Muscle layer of duodenum (tissue), 2 donors: Measurements from ENCODE around the gene PPFIBP2.

ENCODE experiments used
- H3K27ac ChIP-seq: one replicate; pipeline ENCODE4 v1.7.0; 2013; ENCODE audit warnings: mild to moderate bottlenecking, low read length
- H3K27me3 ChIP-seq: one replicate; pipeline ENCODE4 v1.7.0; 2013; ENCODE audit warnings: low read depth, mild to moderate bottlenecking, control low read depth, low read length
- H3K36me3 ChIP-seq, 2 donors: one replicate each; pipeline ENCODE4 v1.7.0; 2013; ENCODE audit warnings: low read length in 2 of 2, control low read depth in 1 of 2, mild to moderate bottlenecking in 1 of 2; ENCODE audit not compliant: insufficient read depth in 2 of 2, control insufficient read depth in 1 of 2
- H3K4me1 ChIP-seq, 2 donors: one replicate each; pipeline ENCODE4 v1.7.0; 2013; ENCODE audit warnings: low read length in 2 of 2, mild to moderate bottlenecking in 2 of 2, control low read depth in 1 of 2, moderate library complexity in 1 of 2; ENCODE audit not compliant: insufficient read depth in 2 of 2, control insufficient read depth in 1 of 2
- H3K4me3 ChIP-seq, 2 donors: one replicate each; pipeline ENCODE4 v1.7.0; 2013; ENCODE audit warnings: low read length in 2 of 2, low read depth in 1 of 2, mild to moderate bottlenecking in 1 of 2
- H3K9me3 ChIP-seq, 2 donors: one replicate each; pipeline ENCODE4 v1.7.0; 2013; ENCODE audit warnings: low read length in 2 of 2, control low read depth in 1 of 2, mild to moderate bottlenecking in 1 of 2; ENCODE audit not compliant: control insufficient read depth in 1 of 2
- donor health status: healthy.

Gene PPFIBP2

GRCh38 chr11:7639643-7640025 lies 125.8 kb downstream of the PPFIBP2 start:
- H3K9me3 ChIP-seq = no peaks in the 10 kb centered on the region
- H3K4me3 ChIP-seq = no peak overlapping the region
- H3K27me3 ChIP-seq = no peaks in the 10 kb centered on the region
- peak overlapping the region; percentile 25 for H3K27ac ChIP-seq
- peaks cover 0 to 6% of the 10 kb centered on the region in 2 donors for H3K4me1 ChIP-seq
- peaks cover 28 to 61% of the 10 kb centered on the region in 2 donors for H3K36me3 ChIP-seq

GRCh38 chr11:7640816-7641215 lies 127.0 kb downstream of the PPFIBP2 start:
- no peaks in the 10 kb centered on the region for H3K9me3 ChIP-seq
- H3K36me3 ChIP-seq = peaks cover 24 to 50% of the 10 kb centered on the region in 2 donors
- no peak overlapping the region for H3K27ac ChIP-seq
- peaks cover 0 to 6% of the 10 kb centered on the region in 2 donors for H3K4me1 ChIP-seq
- H3K4me3 ChIP-seq = no peak overlapping the region
- H3K27me3 ChIP-seq = no peaks in the 10 kb centered on the region

- Histone ChIP-seq H3K36me3 (peaks cover 24 to 42% of the 10 kb centered on the region in 2 donors), H3K4me3 (no peak overlapping the region), H3K27ac (no peak overlapping the region), H3K27me3 (no peaks in the 10 kb centered on the region), H3K4me1 (peaks cover 0 to 6% of the 10 kb centered on the region in 2 donors), H3K9me3 (no peaks in the 10 kb centered on the region)
Measured at GRCh38 chr11:7642747-7643146, 128.9 kb downstream of the PPFIBP2 start.

- Histone ChIP-seq H3K4me3 (no peak overlapping the region), H3K9me3 (no peaks in the 10 kb centered on the region), H3K4me1 (peaks cover 0 to 6% of the 10 kb centered on the region in 2 donors), H3K27me3 (no peaks in the 10 kb centered on the region), H3K36me3 (peaks cover 24 to 42% of the 10 kb centered on the region in 2 donors), H3K27ac (no peak overlapping the region)
Measured at GRCh38 chr11:7643314-7643713, 129.5 kb downstream of the PPFIBP2 start.

- Histone ChIP-seq H3K36me3 (peaks cover 24 to 42% of the 10 kb centered on the region in 2 donors), H3K27ac (no peak overlapping the region)
Measured at GRCh38 chr11:7645206-7645605, 131.4 kb downstream of the PPFIBP2 start.

GRCh38 chr11:7646866-7647265 lies 133.1 kb downstream of the PPFIBP2 start:
- Histone ChIP-seq H3K36me3 (peaks cover 29 to 36% of the 10 kb centered on the region in 2 donors), H3K27ac (no peak overlapping the region), H3K9me3 (no peaks in the 10 kb centered on the region), H3K4me3 (no peak overlapping the region), H3K27me3 (no peaks in the 10 kb centered on the region), H3K4me1 (no peaks in the 10 kb centered on the region)

More at GRCh38 chr11:7645206-7645605, 131.4 kb downstream of the PPFIBP2 start:
- Histone ChIP-seq H3K27me3 (no peaks in the 10 kb centered on the region), H3K4me3 (no peak overlapping the region), H3K9me3 (no peaks in the 10 kb centered on the region), H3K4me1 (no peaks in the 10 kb centered on the region)

GRCh38 chr11:7648264-7648663 lies 134.5 kb downstream of the PPFIBP2 start:
- Histone ChIP-seq H3K27me3 (no peaks in the 10 kb centered on the region), H3K27ac (no peak overlapping the region), H3K9me3 (no peaks in the 10 kb centered on the region), H3K4me3 (no peak overlapping the region), H3K4me1 (no peaks in the 10 kb centered on the region), H3K36me3 (peaks cover 34 to 37% of the 10 kb centered on the region in 2 donors)

- Histone ChIP-seq H3K9me3 (no peaks in the 10 kb centered on the region), H3K27ac (no peak overlapping the region), H3K36me3 (peaks cover 41 to 58% of the 10 kb centered on the region in 2 donors), H3K4me3 (no peak overlapping the region), H3K4me1 (no peaks in the 10 kb centered on the region), H3K27me3 (no peaks in the 10 kb centered on the region)
Measured at GRCh38 chr11:7651140-7651551, 137.3 kb downstream of the PPFIBP2 start.

- peaks cover 41 to 58% of the 10 kb centered on the region in 2 donors for H3K36me3 ChIP-seq
Measured at GRCh38 chr11:7651700-7652099, 137.9 kb downstream of the PPFIBP2 start.

GRCh38 chr11:7654195-7654705 lies 140.5 kb downstream of the PPFIBP2 start:
- Histone ChIP-seq H3K27me3 (no peaks in the 10 kb centered on the region), H3K9me3 (no peaks in the 10 kb centered on the region), H3K4me1 (no peaks in the 10 kb centered on the region), H3K4me3 (no peak overlapping the region), H3K36me3 (peaks cover 41 to 57% of the 10 kb centered on the region in 2 donors), H3K27ac (no peak overlapping the region)

More at GRCh38 chr11:7651700-7652099, 137.9 kb downstream of the PPFIBP2 start:
- H3K4me3 ChIP-seq = no peak overlapping the region
- H3K27me3 ChIP-seq = no peaks in the 10 kb centered on the region
- H3K4me1 ChIP-seq = no peaks in the 10 kb centered on the region
- H3K9me3 ChIP-seq = no peaks in the 10 kb centered on the region
- no peak overlapping the region for H3K27ac ChIP-seq

- Histone ChIP-seq H3K9me3 (no peaks in the 10 kb centered on the region), H3K36me3 (peaks cover 31 to 46% of the 10 kb centered on the region in 2 donors), H3K4me1 (no peaks in the 10 kb centered on the region), H3K27ac (no peak overlapping the region), H3K4me3 (no peak overlapping the region), H3K27me3 (no peaks in the 10 kb centered on the region)
Measured at GRCh38 chr11:7655253-7656217, 141.7 kb downstream of the PPFIBP2 start.
